Thyroid gland (tissue), 4 donors: Measurements from ENCODE around the gene CDH26.

Experiments
- POLR2A ChIP-seq, 2 donors: fragments of 450-650 bp; IDR thresholded peaks; one replicate each; pipeline ENCODE4 v1.6.1; 2017; ENCODE audit warnings: antibody characterized with exemption in 2 of 2, mild to moderate bottlenecking in 2 of 2, moderate library complexity in 1 of 2
- TF ChIP-seq, protein P1 (sequence below), 6 experiments: fragments of 200-600 bp in 3 of 6; fragments of 450-650 bp in 3 of 6; sonication (generic) in 3 of 6; IDR thresholded peaks; one replicate each; pipeline ENCODE4 v1.5.1; 2016 to 2019; ENCODE audit warnings: antibody characterized with exemption in 6 of 6, mild to moderate bottlenecking in 2 of 6, inconsistent platforms in 1 of 6, moderate library complexity in 1 of 6

- TF ChIP-seq, protein P1, sequence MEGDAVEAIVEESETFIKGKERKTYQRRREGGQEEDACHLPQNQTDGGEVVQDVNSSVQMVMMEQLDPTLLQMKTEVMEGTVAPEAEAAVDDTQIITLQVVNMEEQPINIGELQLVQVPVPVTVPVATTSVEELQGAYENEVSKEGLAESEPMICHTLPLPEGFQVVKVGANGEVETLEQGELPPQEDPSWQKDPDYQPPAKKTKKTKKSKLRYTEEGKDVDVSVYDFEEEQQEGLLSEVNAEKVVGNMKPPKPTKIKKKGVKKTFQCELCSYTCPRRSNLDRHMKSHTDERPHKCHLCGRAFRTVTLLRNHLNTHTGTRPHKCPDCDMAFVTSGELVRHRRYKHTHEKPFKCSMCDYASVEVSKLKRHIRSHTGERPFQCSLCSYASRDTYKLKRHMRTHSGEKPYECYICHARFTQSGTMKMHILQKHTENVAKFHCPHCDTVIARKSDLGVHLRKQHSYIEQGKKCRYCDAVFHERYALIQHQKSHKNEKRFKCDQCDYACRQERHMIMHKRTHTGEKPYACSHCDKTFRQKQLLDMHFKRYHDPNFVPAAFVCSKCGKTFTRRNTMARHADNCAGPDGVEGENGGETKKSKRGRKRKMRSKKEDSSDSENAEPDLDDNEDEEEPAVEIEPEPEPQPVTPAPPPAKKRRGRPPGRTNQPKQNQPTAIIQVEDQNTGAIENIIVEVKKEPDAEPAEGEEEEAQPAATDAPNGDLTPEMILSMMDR (IDR thresholded peaks at IDR 0.05): no peak
- no peak for TF ChIP-seq POLR2A (IDR thresholded peaks at IDR 0.05)
These were observed 20.0 kb upstream of the CDH26 start for GRCh38 chr20:59938221-59938620.
